Thyroid gland (tissue), 4 donors: ENCODE results near the gene RPS2. TPM values are rescaled to one million over a fixed set of nuclear protein-coding genes. Genes with fewer than 3 reads are reported as not detected.
"Not testable (repeated sequence)": the region's sequence is repeated elsewhere in the genome, so short reads cannot be mapped to it uniquely, and the experiment has no call there.

Source experiments
- DNase-seq, 2 donors: peaks; one replicate each; pipeline ENCODE4 v3.0.0-alpha.2; 2019
- H3K27ac ChIP-seq, 3 donors: fragments of 200-600 bp; sonication (generic); 1 replicate in 2 of 3; 2 replicates in 1 of 3; pipeline ENCODE4 v1.5.1; 2016 to 2019; ENCODE audit warnings: mild to moderate bottlenecking in 1 of 3, moderate library complexity in 1 of 3
- H3K27me3 ChIP-seq: fragments of 200-600 bp; sonication (generic); one replicate; pipeline ENCODE4 v1.5.1; 2019
- H3K36me3 ChIP-seq, 2 donors: fragments of 200-600 bp; sonication (generic); one replicate each; pipeline ENCODE4 v1.5.1; 2016 to 2019
- H3K4me1 ChIP-seq, 2 donors: fragments of 200-600 bp; sonication (generic); one replicate each; pipeline ENCODE4 v1.5.1; 2017 to 2019
- H3K4me3 ChIP-seq, 3 donors: fragments of 200-600 bp; sonication (generic); replicated peaks in 1 of 3; 1 replicate in 2 of 3; 2 replicates in 1 of 3; pipeline ENCODE4 v1.5.1; 2016; ENCODE audit warnings: mild to moderate bottlenecking in 1 of 3
- H3K9me3 ChIP-seq: fragments of 200-600 bp; sonication (generic); one replicate; pipeline ENCODE4 v1.5.1; 2017
- CTCF ChIP-seq, 6 experiments: fragments of 200-600 bp in 3 of 6; fragments of 450-650 bp in 3 of 6; sonication (generic) in 3 of 6; IDR thresholded peaks; one replicate each; pipeline ENCODE4 v1.5.1; 2016 to 2019; ENCODE audit warnings: antibody characterized with exemption in 6 of 6, mild to moderate bottlenecking in 2 of 6, inconsistent platforms in 1 of 6, moderate library complexity in 1 of 6
- POLR2A ChIP-seq, 2 donors: fragments of 450-650 bp; IDR thresholded peaks; one replicate each; pipeline ENCODE4 v1.6.1; 2017; ENCODE audit warnings: antibody characterized with exemption in 2 of 2, mild to moderate bottlenecking in 2 of 2, moderate library complexity in 1 of 2
- WGBS, 2 donors: methylation state at CpG; one replicate each; pipeline ENCODE4 v1.1.5; 2017; 5-methylcytosine and 5-hydroxymethylcytosine counted together
- intact Hi-C: fragments of 100-400 bp; cut with DNase I; formaldehyde crosslinking; loops from one replicate; pipeline ENCODE4 v1.15.1; 2023
- total RNA-seq, 4 donors: library from RNA; depleted of rRNA; stranded (reverse); fragments of >200 nt; gene quantifications; one replicate each; pipeline ENCODE4 v1.2.3, GENCODE V29; 2016

Gene RPS2
- total RNA-seq, 4 donors from 2014 or later: 976 to 2,244 (median 1,167) TPM

- Histone ChIP-seq H3K27ac (no peak overlapping the region), H3K27me3 (peaks cover 12% of the 10 kb centered on the region), H3K36me3 (no peaks in the 10 kb centered on the region), H3K4me3 (no peak overlapping the region), H3K4me1 (peaks cover 0 to 12% of the 10 kb centered on the region in 2 donors), H3K9me3 (no peaks in the 10 kb centered on the region)
- peak in 1 of 6 experiments; percentile 6 for TF ChIP-seq CTCF (IDR thresholded peaks at IDR 0.05)
- no peak for TF ChIP-seq POLR2A (IDR thresholded peaks at IDR 0.05)
- intact Hi-C loops: no loop called here
- DNase-seq: peak in 1 of 2 donors; percentile 15
- WGBS, 2 donors: 25 to 32% methylated on average over 19 to 24 of the region's 24 CpGs
These were observed 41.2 kb downstream of the RPS2 start for GRCh38 chr16:1923299-1924034.

GRCh38 chr16:1922357-1922756, 42.3 kb downstream of the RPS2 start:
- H3K36me3 ChIP-seq: no peaks in the 10 kb centered on the region
- no peak overlapping the region for H3K27ac ChIP-seq
- no peak for DNase-seq
- TF ChIP-seq POLR2A (IDR thresholded peaks at IDR 0.05): no peak
- intact Hi-C loops: no loop called here
- H3K27me3 ChIP-seq: peaks cover 12% of the 10 kb centered on the region
- no peaks in the 10 kb centered on the region for H3K9me3 ChIP-seq
- 83 to 86% methylated on average over 8 of the region's 8 CpGs for WGBS, 2 donors
- peaks cover 0 to 19% of the 10 kb centered on the region in 2 donors for H3K4me1 ChIP-seq
- H3K4me3 ChIP-seq: no peak overlapping the region

GRCh38 chr16:1920727-1921171, 43.9 kb downstream of the RPS2 start:
- Histone ChIP-seq H3K9me3 (no peaks in the 10 kb centered on the region), H3K4me1 (peaks cover 0 to 15% of the 10 kb centered on the region in 2 donors), H3K4me3 (no peak overlapping the region), H3K36me3 (no peaks in the 10 kb centered on the region), H3K27ac (no peak overlapping the region), H3K27me3 (peaks cover 12% of the 10 kb centered on the region)
- no peak for TF ChIP-seq CTCF (IDR thresholded peaks at IDR 0.05)
- 10 to 12% methylated on average over 14 to 15 of the region's 15 CpGs for WGBS, 2 donors
- intact Hi-C loops: no loop called here
- DNase-seq: peak in 1 of 2 donors; percentile 42

GRCh38 chr16:1920122-1920521, 44.5 kb downstream of the RPS2 start:
- 65% methylated on average over 20 to 21 of the region's 21 CpGs for WGBS, 2 donors
- H3K4me3 ChIP-seq, intact Hi-C loops, H3K36me3 ChIP-seq, H3K9me3 ChIP-seq, H3K27ac ChIP-seq, DNase-seq: not testable (repeated sequence)
- H3K4me1 ChIP-seq: peaks cover 0 to 15% of the 10 kb centered on the region in 2 donors
- H3K27me3 ChIP-seq: peaks cover 12% of the 10 kb centered on the region

GRCh38 chr16:1919327-1919998, 45.2 kb downstream of the RPS2 start:
- TF ChIP-seq POLR2A (IDR thresholded peaks at IDR 0.05) (no peak), CTCF (IDR thresholded peaks at IDR 0.05) (no peak)
- no peak for DNase-seq
- H3K4me3 ChIP-seq: no peak overlapping the region
- no peaks in the 10 kb centered on the region for H3K36me3 ChIP-seq
- WGBS, 2 donors: 35 to 41% methylated on average over 4 to 6 of the region's 30 CpGs
- intact Hi-C loops: no loop called here
- peaks cover 0 to 15% of the 10 kb centered on the region in 2 donors for H3K4me1 ChIP-seq
- H3K27me3 ChIP-seq: peaks cover 12% of the 10 kb centered on the region
- H3K9me3 ChIP-seq: no peaks in the 10 kb centered on the region
- no peak overlapping the region for H3K27ac ChIP-seq
